Posterior vena cava (tissue), 2 donors: Measurements from ENCODE around the gene GUK1. TPM values are rescaled to one million over a fixed set of nuclear protein-coding genes. Genes with fewer than 3 reads are reported as not detected.
"Not testable (repeated sequence)": the region's sequence is repeated elsewhere in the genome, so short reads cannot be mapped to it uniquely, and the experiment has no call there.

Source experiments
- DNase-seq: peaks from one replicate; pipeline ENCODE4 v3.0.0-alpha.2; 2020; ENCODE audit warnings: low spot score
- intact Hi-C, 2 donors: fragments of 100-400 bp; cut with DNase I; formaldehyde crosslinking; loops; one replicate each; pipeline versions ENCODE4 v1.14.1 to v1.14.2; 2022 to 2023
- microRNA-seq, 2 donors: library from miRNA; unstranded; fragments of <30 nt; microRNA quantifications; one replicate each; pipeline ENCODE4 v1.2.0, GENCODE V29; 2020 to 2021; ENCODE audit warnings: borderline microRNAs expressed in 2 of 2
- total RNA-seq, 2 donors: library from RNA; stranded (reverse); fragmentation: NEBNext Ultra II Directional; extraction: Animal tissue kit (Norgen Biotek cat#: 25700); gene quantifications; one replicate each; pipeline ENCODE4 v1.2.1, GENCODE V29; 2021
- donor health status: DM: yes; HTN: yes; CAD: no.
- donor health status: DM: yes; HTN: yes; CAD: no.

GUK1 gene
- total RNA-seq, 2 donors from 2014 or later, result 220 to 234 TPM

- DNase-seq, result no peak
- intact Hi-C loops, result no loop called here
Measured at GRCh38 chr1:228180271-228180958, 40.3 kb downstream of the GUK1 start.

- intact Hi-C loops, result no loop called here
- DNase-seq, result peak; percentile 22
Measured at GRCh38 chr1:228180959-228181644, 41.0 kb downstream of the GUK1 start.

GRCh38 chr1:228181645-228182034 is 41.6 kb downstream of the GUK1 start:
- DNase-seq, result no peak
- intact Hi-C loops, result no loop called here

- intact Hi-C loops, result no loop called here
- no peak for DNase-seq
Measured at GRCh38 chr1:228182296-228183030, 42.4 kb downstream of the GUK1 start.

GRCh38 chr1:228184152-228184551 is 44.1 kb downstream of the GUK1 start:
- no peak for DNase-seq
- intact Hi-C loops, result no loop called here

DNA sequence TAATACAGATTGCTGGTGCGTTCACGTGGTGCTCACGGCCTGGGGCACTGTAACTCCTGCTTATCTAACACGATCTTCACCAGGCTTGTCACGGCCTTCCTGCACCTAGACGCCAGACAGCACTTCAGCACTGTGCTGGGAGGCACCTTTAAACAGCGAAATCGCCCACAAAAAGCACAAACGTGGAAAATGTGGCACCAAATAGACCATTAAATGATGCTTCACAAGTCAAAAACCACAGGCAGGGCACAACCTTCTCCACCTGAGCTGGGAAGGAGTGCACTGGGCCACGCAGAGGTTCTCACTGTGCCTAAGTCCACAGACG is 45.5 kb downstream of the GUK1 start:
- DNase-seq, result peak; percentile 52
- intact Hi-C loops, result no loop called here

DNA sequence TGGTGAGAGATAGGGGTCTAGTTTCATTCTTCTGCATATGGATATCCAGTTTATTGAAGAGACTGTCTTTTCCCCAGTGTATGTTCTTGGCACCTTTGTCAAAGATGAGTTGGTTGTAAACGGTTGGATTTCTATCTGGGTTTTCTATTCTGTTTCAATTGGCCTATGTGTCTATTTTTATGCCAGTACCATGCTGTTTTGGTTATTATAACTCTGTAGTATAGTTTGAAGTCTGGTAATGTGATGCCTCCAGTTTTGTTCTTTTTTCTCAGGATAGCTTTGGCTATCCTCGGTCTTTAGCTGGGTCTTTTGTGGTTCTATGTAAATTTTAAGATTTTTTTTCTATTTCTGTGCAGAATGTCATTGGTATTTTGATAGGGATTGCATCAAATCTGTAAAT is 48.2 kb downstream of the GUK1 start:
- DNase-seq, intact Hi-C loops: not testable (repeated sequence)

DNA sequence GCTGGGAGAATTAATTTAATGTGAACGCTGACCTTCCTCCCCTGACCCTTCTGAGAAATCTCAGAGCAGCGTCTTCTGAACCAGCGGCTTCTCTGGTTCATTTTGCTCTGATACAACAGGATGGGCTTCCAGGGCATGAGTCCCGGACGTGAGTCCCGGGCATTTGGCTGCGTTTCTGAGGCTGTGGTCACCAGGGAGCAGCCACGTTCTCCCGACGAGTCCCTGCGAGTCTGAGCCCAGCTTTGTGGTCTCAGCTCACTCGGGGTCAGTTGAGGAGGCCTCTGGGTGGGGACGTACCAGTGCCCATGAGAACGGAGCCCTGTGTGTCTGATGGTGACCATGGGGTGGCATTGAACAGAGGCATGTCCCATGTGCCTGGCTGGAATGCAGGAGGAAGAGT is 50.1 kb downstream of the GUK1 start:
- DNase-seq, result no peak
- intact Hi-C loops, result no loop called here

DNA sequence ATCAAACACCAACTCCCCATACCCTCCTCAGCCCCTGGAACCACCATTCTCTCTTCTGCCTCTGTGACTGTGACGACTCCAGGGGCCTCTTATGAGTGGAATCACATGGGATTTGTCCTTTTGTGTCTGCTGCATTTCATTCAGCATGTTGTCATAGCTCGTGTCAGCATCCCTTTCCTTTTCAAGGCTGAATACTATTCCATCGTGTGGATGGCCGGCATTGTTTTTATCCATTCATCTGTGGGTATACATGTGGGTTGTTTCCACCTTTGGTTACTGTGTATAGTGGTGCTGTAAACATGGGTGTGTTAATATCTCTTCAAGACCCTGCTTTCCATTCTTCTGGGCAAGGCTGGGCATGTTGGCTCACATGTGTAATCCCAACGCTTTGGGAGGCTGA is 50.7 kb downstream of the GUK1 start:
- intact Hi-C loops, result no loop called here
- no peak for DNase-seq

DNA sequence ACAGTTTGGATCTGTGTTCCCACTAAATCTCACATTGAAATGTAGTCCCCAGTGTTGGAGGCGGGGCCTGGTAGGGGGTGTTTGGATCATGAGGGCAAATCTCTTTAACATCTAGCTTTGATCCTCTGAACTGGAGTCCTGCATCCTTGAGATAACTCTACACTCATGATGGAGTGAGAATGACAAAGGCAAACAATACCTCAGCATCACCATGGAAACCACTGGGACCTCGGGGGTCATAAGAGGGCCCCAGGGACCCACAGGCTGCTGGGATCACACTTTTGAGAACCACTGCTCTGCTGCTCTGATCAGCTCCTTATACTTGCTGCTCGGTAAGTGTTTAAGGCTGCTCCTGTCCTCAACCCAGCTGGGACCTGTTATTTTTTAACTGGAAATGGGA is 54.4 kb downstream of the GUK1 start:
- intact Hi-C loops, result no loop called here
- DNase-seq, result peak; percentile 32

DNA sequence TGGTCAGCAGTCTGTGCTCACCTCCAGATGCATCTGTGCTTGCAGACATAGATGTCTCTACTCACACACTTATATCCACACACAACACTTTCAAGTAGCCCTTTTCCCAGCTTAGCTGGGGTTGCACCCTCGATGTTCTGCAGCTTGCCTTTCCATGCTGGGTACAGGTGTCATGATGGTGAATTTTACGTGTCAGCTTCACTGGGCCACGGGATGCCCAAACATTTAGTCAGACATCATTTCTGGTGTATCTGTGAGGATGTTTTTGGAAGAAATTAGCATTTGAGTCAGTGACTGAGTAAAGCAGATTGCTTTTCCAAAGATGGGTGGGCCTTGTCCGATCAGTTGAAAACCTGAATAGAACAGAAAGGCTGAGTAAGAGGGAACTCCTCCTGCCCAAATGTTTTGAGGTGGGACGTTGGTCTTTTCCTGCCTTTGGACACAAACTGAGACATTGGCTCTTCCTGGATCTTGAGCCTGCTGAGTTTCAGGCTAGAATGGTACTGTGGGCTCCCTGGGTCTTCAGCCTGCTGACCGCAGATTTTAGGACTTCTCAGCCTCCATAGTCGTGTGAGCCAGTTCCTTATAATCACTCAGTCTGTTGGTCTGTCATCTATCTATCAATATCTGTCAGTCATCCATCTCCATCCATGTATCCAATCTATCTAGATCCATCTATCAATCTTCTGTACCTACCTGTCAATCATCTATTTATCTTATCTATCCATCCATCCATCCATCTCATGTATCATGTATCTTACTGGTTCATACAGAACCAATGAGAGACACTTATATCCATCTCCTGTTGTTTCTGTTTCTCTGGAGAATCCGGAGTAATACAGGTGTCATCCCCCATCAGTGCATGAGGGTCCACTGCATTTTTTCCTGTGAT is 55.1 kb downstream of the GUK1 start:
- intact Hi-C loops, result no loop called here

DNA sequence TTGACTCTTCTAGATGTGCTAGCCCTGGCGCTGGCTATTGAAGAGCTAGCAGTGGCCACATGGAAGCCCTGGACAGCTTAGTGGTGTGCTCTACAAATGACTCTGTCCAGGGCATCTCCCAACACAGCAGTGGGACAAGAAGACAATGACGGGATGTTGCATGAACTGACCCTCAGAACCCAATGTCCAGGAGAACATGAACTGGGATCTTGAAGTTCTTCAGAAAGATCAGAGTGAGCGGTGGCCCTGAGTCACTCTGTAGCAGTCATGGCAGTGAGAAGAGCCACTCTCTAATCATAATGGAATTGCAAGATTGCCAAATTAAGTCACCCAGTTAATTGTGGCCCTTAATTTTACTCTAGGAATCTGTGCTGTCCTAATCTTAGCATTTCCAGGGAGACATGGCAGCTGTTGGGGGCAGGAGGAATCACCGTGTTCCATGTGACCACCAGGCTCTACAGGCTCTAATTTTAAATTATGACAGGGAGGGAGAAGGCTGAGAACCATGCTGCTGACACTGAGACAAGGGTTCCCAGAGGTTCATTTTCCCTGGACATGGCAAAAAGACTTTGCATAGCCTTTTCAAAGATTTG is 57.6 kb downstream of the GUK1 start:
- intact Hi-C loops, result no loop called here
- DNase-seq, result peak; percentile 29

More for the DNA sequence above, 55.1 kb downstream of the GUK1 start:
- DNase-seq, result no peak

Small RNA genes lying within 50 kb of the gene (microRNA-seq; reads per million reads assigned to microRNA genes)
- 1.3 to 2.6 reads per million in 2 donors for gene MIR3620

Other genes with a start within 250 kb of the GUK1 start
- gene WNT9A, start 192.3 kb upstream of the GUK1 start, total RNA-seq, result 1 to 10 TPM; 2.7 to 3.3 TPM
- gene WNT3A, start 133.3 kb upstream of the GUK1 start, total RNA-seq, result not detected
- gene ARF1, start 57.6 kb upstream of the GUK1 start, total RNA-seq, result 100 to 1,000 TPM; 300 to 342 TPM
- gene C1orf35, start 37.0 kb upstream of the GUK1 start, total RNA-seq, result 1 to 10 TPM; 7.8 to 8.0 TPM
- 10 to 100 TPM; 30.0 to 30.9 TPM for gene MRPL55, start 31.0 kb upstream of the GUK1 start, total RNA-seq
- gene GJC2, start 9.7 kb downstream of the GUK1 start, total RNA-seq, result 1 to 10 TPM; 6.9 to 8.2 TPM
- gene IBA57, start 25.5 kb downstream of the GUK1 start, total RNA-seq, result 1 to 10 TPM; 7.4 to 7.8 TPM
- 1 to 10 TPM; 3.5 to 6.3 TPM for gene OBSCN, start 67.8 kb downstream of the GUK1 start, total RNA-seq